GM18520 (cell line): ENCODE measurements around the gene HINT3.
A peak's percentile ranks its signal among the peaks of the same experiment; 100 is the strongest.
"Not testable (repeated sequence)": the region's sequence is repeated elsewhere in the genome, so short reads cannot be mapped to it uniquely, and the experiment has no call there.

Experiments
- ATAC-seq: cut with Tn5 transposase; IDR thresholded peaks from one replicate; pipeline ENCODE4 v1.9.1; 2021; ENCODE audit not compliant: unreplicated experiment

Gene HINT3

GRCh38 chr6:125956506-125957390, at the start of gene HINT3:
Gene HINT3 (plus strand): TSS chr6:125956770. CDS start chr6:125956978, 208 bp downstream.
- ATAC-seq, result peak; percentile 97

GRCh38 chr6:125910527-125910926, 46.0 kb upstream of the HINT3 start:
- ATAC-seq, result peak; percentile 100

- ATAC-seq, result not testable (repeated sequence)
Measured at GRCh38 chr6:125911051-125911451, 45.5 kb upstream of the HINT3 start.

- not testable (repeated sequence) for ATAC-seq
Measured at GRCh38 chr6:125912430-125912829, 44.1 kb upstream of the HINT3 start.

- no peak for ATAC-seq
Measured at GRCh38 chr6:125913145-125913544, 43.4 kb upstream of the HINT3 start.

- no peak for ATAC-seq
Measured at GRCh38 chr6:125913864-125914351, 42.7 kb upstream of the HINT3 start.

- no peak for ATAC-seq
Measured at GRCh38 chr6:125918230-125918629, 38.3 kb upstream of the HINT3 start.

- peak; percentile 99 for ATAC-seq
Measured at GRCh38 chr6:125918681-125919566, 37.6 kb upstream of the HINT3 start.

- no peak for ATAC-seq
Measured at GRCh38 chr6:125919618-125920017, 37.0 kb upstream of the HINT3 start.

- no peak for ATAC-seq
Measured at GRCh38 chr6:125922322-125922860, 34.2 kb upstream of the HINT3 start.

GRCh38 chr6:125923366-125923877, 33.1 kb upstream of the HINT3 start:
- no peak for ATAC-seq

- ATAC-seq, result no peak
Measured at GRCh38 chr6:125924169-125924568, 32.4 kb upstream of the HINT3 start.

- no peak for ATAC-seq
Measured at GRCh38 chr6:125924697-125925358, 31.7 kb upstream of the HINT3 start.

- no peak for ATAC-seq
Measured at GRCh38 chr6:125926711-125927110, 29.9 kb upstream of the HINT3 start.

GRCh38 chr6:125927761-125928160, 28.8 kb upstream of the HINT3 start:
- no peak for ATAC-seq

GRCh38 chr6:125930765-125931418, 25.7 kb upstream of the HINT3 start:
- no peak for ATAC-seq

- ATAC-seq, result peak; percentile 75
Measured at GRCh38 chr6:125931733-125932450, 24.7 kb upstream of the HINT3 start.

- ATAC-seq, result peak; percentile 14
Measured at GRCh38 chr6:125932451-125932795, 24.1 kb upstream of the HINT3 start.

- ATAC-seq, result not testable (repeated sequence)
Measured at GRCh38 chr6:125935520-125935919, 21.1 kb upstream of the HINT3 start.
